K562 (cell line): Measurements from ENCODE around the gene FBXO46. TPM values are rescaled to one million over a fixed set of nuclear protein-coding genes. Genes with fewer than 3 reads are reported as not detected.
A peak's percentile ranks its signal among the peaks of the same experiment; 100 is the strongest.

ENCODE experiments used
- ARID1B ChIP-seq: fragments of 450-650 bp; IDR thresholded peaks from 2 replicates; pipeline ENCODE4 v1.6.1; 2016; ENCODE audit warnings: antibody characterized with exemption, mild to moderate bottlenecking, inconsistent platforms
- BCOR ChIP-seq: fragments of 450-650 bp; IDR thresholded peaks from 2 replicates; pipeline ENCODE4 v1.6.1; 2016
- CEBPG ChIP-seq, 3 experiments: fragments of 200-800 bp in 1 of 3; sonication (Bioruptor generic) in 1 of 3; sonication (generic) in 1 of 3; formaldehyde crosslinking in 1 of 3; IDR thresholded peaks in 2 of 3; conservative IDR thresholded peaks in 1 of 3; 2 replicates each; pipeline versions ENCODE4 v1.6.1 to v1.8.0; 2016 to 2022; ENCODE audit warnings: missing compliant biosample characterization in 2 of 3, missing genetic modification characterization in 2 of 3, mild to moderate bottlenecking in 1 of 3, missing genetic modification reagents in 1 of 3
- EZH2 ChIP-seq: IDR thresholded peaks from 2 replicates; pipeline ENCODE4 v1.6.1; 2012; ENCODE audit warnings: low read depth, mild to moderate bottlenecking, inconsistent platforms, low read length, borderline replicate concordance
- ILK ChIP-seq: fragments of 450-650 bp; IDR thresholded peaks from 2 replicates; pipeline ENCODE4 v1.6.1; 2016; ENCODE audit warnings: missing genetic modification characterization, low read depth, mild to moderate bottlenecking, missing compliant biosample characterization, moderate library complexity, borderline replicate concordance
- NCOA6 ChIP-seq: fragments of 450-650 bp; IDR thresholded peaks from 2 replicates; pipeline ENCODE4 v1.6.1; 2017; ENCODE audit warnings: mild to moderate bottlenecking
- NRF1 ChIP-seq, 2 experiments: fragments of 450-650 bp; IDR thresholded peaks in 1 of 2; conservative IDR thresholded peaks in 1 of 2; 2 replicates each; pipeline ENCODE4 v1.6.1; 2014; ENCODE audit warnings: mild to moderate bottlenecking in 2 of 2
- POLR2B ChIP-seq: fragments of 450-650 bp; IDR thresholded peaks from 2 replicates; pipeline ENCODE4 v1.6.1; 2018; ENCODE audit warnings: low read depth; ENCODE audit not compliant: partially characterized antibody
- SIN3A ChIP-seq, 2 experiments: fragments of 150-350 bp in 1 of 2; IDR thresholded peaks; 2 replicates each; pipeline ENCODE4 v1.6.1; 2011 to 2016; ENCODE audit warnings: borderline replicate concordance in 2 of 2, low read depth in 2 of 2, low read length in 2 of 2, mild to moderate bottlenecking in 2 of 2, moderate library complexity in 2 of 2; ENCODE audit not compliant: control insufficient read depth in 1 of 2
- SMARCE1 ChIP-seq: fragments of 450-650 bp; IDR thresholded peaks from 2 replicates; pipeline ENCODE4 v1.7.1; 2016; ENCODE audit warnings: mild to moderate bottlenecking
- TBP ChIP-seq: optimal IDR thresholded peaks from 2 replicates; pipeline ENCODE3; 2011; ENCODE audit warnings: low read depth, low read length, improper control_type of control experiment
- U2AF2 ChIP-seq: fragments of 200-400 bp; formaldehyde crosslinking; optimal IDR thresholded peaks from 2 replicates; pipeline ENCODE3; 2017; ENCODE audit warnings: low read depth, mild to moderate bottlenecking, low read length
- XRCC5 ChIP-seq: fragments of 200-400 bp; formaldehyde crosslinking; IDR thresholded peaks from 2 replicates; pipeline ENCODE4 v1.6.1; 2017; ENCODE audit warnings: low read depth, mild to moderate bottlenecking, low read length
- YY1 ChIP-seq, 3 experiments: IDR thresholded peaks; 2 replicates each; pipeline ENCODE4 v1.6.1; 2011; ENCODE audit warnings: low read length in 2 of 3, mild to moderate bottlenecking in 2 of 3, moderate library complexity in 2 of 3, borderline replicate concordance in 1 of 3, control low read depth in 1 of 3, low read depth in 1 of 3; ENCODE audit not compliant: insufficient read depth in 3 of 3, insufficient replicate concordance in 2 of 3, control insufficient read depth in 1 of 3, insufficient read length in 1 of 3; ENCODE audit errors: extremely low read depth in 1 of 3
- ZNF766 ChIP-seq: fragments of 200-800 bp; sonication (Bioruptor generic); conservative IDR thresholded peaks from 2 replicates; pipeline ENCODE4 v1.6.1; 2016; ENCODE audit warnings: missing genetic modification characterization, missing compliant biosample characterization
- ZZZ3 ChIP-seq: fragments of 450-650 bp; IDR thresholded peaks from 2 replicates; pipeline ENCODE4 v1.6.1; 2016; ENCODE audit warnings: antibody characterized with exemption, mild to moderate bottlenecking, moderate library complexity
- polyA plus RNA-seq, 8 experiments: library from polyadenylated mRNA; depleted of rRNA in 4 of 8; stranded (reverse) in 5 of 8; unstranded in 3 of 8; fragments of >200 nt; fragmentation: Nextera tagmentation in 2 of 8; fragmentation: Illumina TruSeq in 1 of 8; extraction: Ambion mirVana in 2 of 8; extraction: Trizol in 1 of 8; gene quantifications; 2 replicates each; pipeline versions ENCODE4 v1.2.1 to v1.2.3, GENCODE V29; 2011 to 2014; ENCODE audit warnings: inconsistent platforms in 1 of 8, missing spikeins in 1 of 8
- total RNA-seq, 7 experiments: library from RNA; depleted of rRNA in 6 of 7; stranded (reverse); fragments of >200 nt in 6 of 7; fragmentation: Illumina TruSeq in 2 of 7; extraction: Trizol in 2 of 7; gene quantifications; 2 replicates each; pipeline versions ENCODE4 v1.2.1 to v1.2.3, GENCODE V29; 2011 to 2021; ENCODE audit warnings: low replicate concordance in 1 of 7
- TF ChIP-seq, protein P1 (sequence below): sonication (generic); formaldehyde crosslinking; IDR thresholded peaks from 2 replicates; pipeline ENCODE4 v1.8.1; 2023; ENCODE audit warnings: mild to moderate bottlenecking, missing genetic modification reagents, moderate library complexity
- TF ChIP-seq, protein P2 (sequence below): fragments of 250-450 bp; sonication (Bioruptor Pico); IDR thresholded peaks from 2 replicates; pipeline ENCODE4 v1.8.0; 2021; ENCODE audit warnings: borderline replicate concordance, mild to moderate bottlenecking, moderate library complexity; ENCODE audit not compliant: poor library complexity, severe bottlenecking
- TF ChIP-seq, protein P3 (sequence below): sonication (generic); formaldehyde crosslinking; IDR thresholded peaks from 2 replicates; pipeline ENCODE4 v1.9.0; 2022; ENCODE audit warnings: mild to moderate bottlenecking, missing genetic modification reagents
- TF ChIP-seq, protein P4 (sequence below), 2 experiments: fragments of 450-650 bp in 1 of 2; sonication (generic) in 1 of 2; formaldehyde crosslinking in 1 of 2; IDR thresholded peaks in 1 of 2; conservative IDR thresholded peaks in 1 of 2; 2 replicates each; pipeline versions ENCODE4 v1.6.1 to v1.8.1; 2016 to 2023; ENCODE audit warnings: mild to moderate bottlenecking in 2 of 2, moderate library complexity in 2 of 2, inconsistent platforms in 1 of 2, missing genetic modification reagents in 1 of 2

The FBXO46 gene
- total and polyA plus RNA-seq, 9 of the 15 experiments (the other 6 are each of a cell fraction or from before 2014, with no cell fraction given): 1.5 to 36.1 (median 7.3) TPM

- TF ChIP-seq ZZZ3 (peak; percentile 88), ZNF766 (0 out of 2 replicates have a peak, but pooled peaks have one; percentile 33), ILK (tag) (no peak), NCOA6 (no peak), EZH2 (no peak), BCOR (peak; percentile 19; the same call in 1 of the 2 replicates), YY1 (IDR thresholded peaks at IDR 0.05; ENCODE audit: borderline replicate concordance in 1 of 3, control insufficient read depth in 1 of 3, extremely low read depth in 1 of 3, insufficient read depth in 3 of 3, insufficient read length in 1 of 3, insufficient replicate concordance in 2 of 3, low read depth in 1 of 3, low read length in 2 of 3) (peak in 2 of 3 experiments; percentile 20 to 77), XRCC5 (peak; percentile 57; the same call in 1 of the 2 replicates), NRF1 (conservative IDR thresholded peaks at IDR 0.05 in 1 of 2, IDR thresholded peaks at IDR 0.05 in 1 of 2) (peak; percentile 93 to 94), POLR2B (peak; percentile 98), SIN3A (IDR thresholded peaks at IDR 0.05; ENCODE audit: borderline replicate concordance in 2 of 2, control insufficient read depth in 1 of 2, low read depth in 2 of 2, low read length in 2 of 2) (peak in 1 of 2 experiments; percentile 80; a peak in 2 of 4 replicates), U2AF2 (no peak), TBP (peak; percentile 86), CEBPG (CRISPR knock-in tag; IDR thresholded peaks at IDR 0.05) (peak; percentile 58; the same call in 1 of the 2 replicates), CEBPG (tag; conservative IDR thresholded peaks at IDR 0.05 in 1 of 2, IDR thresholded peaks at IDR 0.05 in 1 of 2) (no peak), SMARCE1 (peak; percentile 79; the same call in 1 of the 2 replicates), ARID1B (peak; percentile 54)
- TF ChIP-seq, protein P1, sequence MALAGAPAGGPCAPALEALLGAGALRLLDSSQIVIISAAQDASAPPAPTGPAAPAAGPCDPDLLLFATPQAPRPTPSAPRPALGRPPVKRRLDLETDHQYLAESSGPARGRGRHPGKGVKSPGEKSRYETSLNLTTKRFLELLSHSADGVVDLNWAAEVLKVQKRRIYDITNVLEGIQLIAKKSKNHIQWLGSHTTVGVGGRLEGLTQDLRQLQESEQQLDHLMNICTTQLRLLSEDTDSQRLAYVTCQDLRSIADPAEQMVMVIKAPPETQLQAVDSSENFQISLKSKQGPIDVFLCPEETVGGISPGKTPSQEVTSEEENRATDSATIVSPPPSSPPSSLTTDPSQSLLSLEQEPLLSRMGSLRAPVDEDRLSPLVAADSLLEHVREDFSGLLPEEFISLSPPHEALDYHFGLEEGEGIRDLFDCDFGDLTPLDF (CRISPR knock-in tag): peak; percentile 86
- TF ChIP-seq, protein P2, sequence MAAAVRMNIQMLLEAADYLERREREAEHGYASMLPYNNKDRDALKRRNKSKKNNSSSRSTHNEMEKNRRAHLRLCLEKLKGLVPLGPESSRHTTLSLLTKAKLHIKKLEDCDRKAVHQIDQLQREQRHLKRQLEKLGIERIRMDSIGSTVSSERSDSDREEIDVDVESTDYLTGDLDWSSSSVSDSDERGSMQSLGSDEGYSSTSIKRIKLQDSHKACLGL (CRISPR knock-in tag): peak; percentile 57
- TF ChIP-seq, protein P3, sequence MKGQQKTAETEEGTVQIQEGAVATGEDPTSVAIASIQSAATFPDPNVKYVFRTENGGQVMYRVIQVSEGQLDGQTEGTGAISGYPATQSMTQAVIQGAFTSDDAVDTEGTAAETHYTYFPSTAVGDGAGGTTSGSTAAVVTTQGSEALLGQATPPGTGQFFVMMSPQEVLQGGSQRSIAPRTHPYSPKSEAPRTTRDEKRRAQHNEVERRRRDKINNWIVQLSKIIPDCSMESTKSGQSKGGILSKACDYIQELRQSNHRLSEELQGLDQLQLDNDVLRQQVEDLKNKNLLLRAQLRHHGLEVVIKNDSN: peak; percentile 57
- TF ChIP-seq, protein P4, sequence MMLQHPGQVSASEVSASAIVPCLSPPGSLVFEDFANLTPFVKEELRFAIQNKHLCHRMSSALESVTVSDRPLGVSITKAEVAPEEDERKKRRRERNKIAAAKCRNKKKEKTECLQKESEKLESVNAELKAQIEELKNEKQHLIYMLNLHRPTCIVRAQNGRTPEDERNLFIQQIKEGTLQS (IDR thresholded peaks at IDR 0.05): no peak
- TF ChIP-seq, protein P4 (CRISPR knock-in tag; conservative IDR thresholded peaks at IDR 0.05): 0 out of 2 replicates have a peak, but pooled peaks have one; percentile 33
Measured at GRCh38 chr19:45691516-45692186, 39.0 kb downstream of the FBXO46 start, which contains the start of gene SNRPD2 (continued).
